ENCODE results near the gene PYM1. TPM values are rescaled to one million over a fixed set of nuclear protein-coding genes. Genes with fewer than 3 reads are reported as not detected.

Gene PYM1
- polyA plus RNA-seq, 1 experiment, result 37.1 TPM

- Histone ChIP-seq H3K36me3 (ENCODE audit: control insufficient read depth, insufficient read depth, low read length) (peaks cover 2% of the 10 kb centered on the region), H3K27me3 (ENCODE audit: control insufficient read depth, insufficient read depth, low read length) (no peaks in the 10 kb centered on the region), H3K4me3 (ENCODE audit: low read depth, low read length) (no peak overlapping the region)
- TF ChIP-seq, protein P1, sequence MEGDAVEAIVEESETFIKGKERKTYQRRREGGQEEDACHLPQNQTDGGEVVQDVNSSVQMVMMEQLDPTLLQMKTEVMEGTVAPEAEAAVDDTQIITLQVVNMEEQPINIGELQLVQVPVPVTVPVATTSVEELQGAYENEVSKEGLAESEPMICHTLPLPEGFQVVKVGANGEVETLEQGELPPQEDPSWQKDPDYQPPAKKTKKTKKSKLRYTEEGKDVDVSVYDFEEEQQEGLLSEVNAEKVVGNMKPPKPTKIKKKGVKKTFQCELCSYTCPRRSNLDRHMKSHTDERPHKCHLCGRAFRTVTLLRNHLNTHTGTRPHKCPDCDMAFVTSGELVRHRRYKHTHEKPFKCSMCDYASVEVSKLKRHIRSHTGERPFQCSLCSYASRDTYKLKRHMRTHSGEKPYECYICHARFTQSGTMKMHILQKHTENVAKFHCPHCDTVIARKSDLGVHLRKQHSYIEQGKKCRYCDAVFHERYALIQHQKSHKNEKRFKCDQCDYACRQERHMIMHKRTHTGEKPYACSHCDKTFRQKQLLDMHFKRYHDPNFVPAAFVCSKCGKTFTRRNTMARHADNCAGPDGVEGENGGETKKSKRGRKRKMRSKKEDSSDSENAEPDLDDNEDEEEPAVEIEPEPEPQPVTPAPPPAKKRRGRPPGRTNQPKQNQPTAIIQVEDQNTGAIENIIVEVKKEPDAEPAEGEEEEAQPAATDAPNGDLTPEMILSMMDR (IDR thresholded peaks at IDR 0.05; ENCODE audit: insufficient read depth, low read depth, low read length), result no peak
- POLR2A ChIA-PET, result no interaction called here
- no peak for DNase-seq (ENCODE audit: low read depth)
- CTCF ChIA-PET, result interaction anchor here (1.4 to 2.6 kb wide), 2 partner anchors 12 to 14 kb away, joined by 4 to 11 read pairs; partner anchors contain the start of gene PYM1
Measured at GRCh38 chr12:55912908-55913307, 14.8 kb downstream of the PYM1 start.

DNA sequence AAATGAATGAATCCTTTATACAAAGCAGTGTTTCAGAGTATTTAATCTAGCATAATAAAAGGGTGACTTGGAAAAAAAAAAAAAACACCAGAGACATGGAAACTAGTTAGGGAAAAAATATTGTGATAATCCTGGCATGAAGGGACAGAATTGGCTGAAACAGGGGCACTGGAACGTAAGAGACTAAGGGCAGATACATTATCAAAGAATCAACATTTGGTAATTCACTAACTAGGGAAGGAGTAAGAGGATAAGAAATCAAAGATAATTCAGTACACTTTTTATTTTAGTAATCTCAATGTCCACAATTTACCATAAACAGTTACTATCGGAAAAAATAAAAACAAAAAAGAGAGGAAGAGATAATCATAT, 18.2 kb downstream of the PYM1 start:
- Histone ChIP-seq H3K36me3 (ENCODE audit: control insufficient read depth, insufficient read depth, low read length) (peaks cover 2% of the 10 kb centered on the region), H3K27me3 (ENCODE audit: control insufficient read depth, insufficient read depth, low read length) (no peaks in the 10 kb centered on the region), H3K4me3 (ENCODE audit: low read depth, low read length) (no peak overlapping the region)
- TF ChIP-seq, protein P1 (IDR thresholded peaks at IDR 0.05; ENCODE audit: insufficient read depth, low read depth, low read length), result no peak
- no peak for DNase-seq (ENCODE audit: low read depth)
- CTCF ChIA-PET, result interaction anchor here (2.2 kb wide), 1 partner anchor 17 kb away, joined by 6 read pairs; no protein-coding TSS in a partner anchor
- POLR2A ChIA-PET, result no interaction called here

DNA sequence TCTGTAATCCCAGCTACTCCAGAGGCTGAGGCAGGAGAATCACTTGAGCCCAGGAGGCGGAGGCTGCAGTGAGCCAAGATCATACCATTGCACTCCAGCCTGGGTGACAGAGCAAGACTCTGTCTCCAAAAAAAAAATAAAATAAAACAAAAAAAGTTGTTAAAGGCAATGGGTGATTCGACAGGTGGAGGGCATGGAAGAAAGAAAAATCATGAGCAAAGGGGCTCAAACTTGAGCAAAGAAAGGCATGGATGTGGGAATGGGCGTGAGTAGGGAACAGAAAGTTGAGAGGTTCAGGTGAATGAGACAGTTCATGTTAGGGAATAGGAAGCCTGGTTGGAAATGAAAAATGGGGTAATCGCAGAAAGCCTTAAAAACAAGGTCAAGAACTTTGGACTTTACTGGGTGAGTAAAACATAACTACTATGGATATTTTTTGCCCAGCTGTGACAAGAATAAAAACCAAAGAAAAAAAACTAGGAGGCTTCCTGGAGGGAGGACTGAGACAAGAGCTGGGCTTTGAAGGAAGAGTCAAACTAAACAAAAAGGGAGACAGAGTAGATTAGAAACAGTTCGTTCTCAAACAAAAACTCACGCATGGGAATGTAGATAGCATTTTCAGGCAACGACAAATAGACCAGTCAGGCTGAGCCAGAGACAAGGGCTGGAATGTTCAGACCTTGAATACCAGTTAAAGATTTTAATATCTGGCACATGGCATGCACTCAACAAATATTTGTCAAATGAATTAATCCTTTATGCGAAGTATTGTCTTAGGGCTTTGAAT, 18.8 kb downstream of the PYM1 start:
- TF ChIP-seq, protein P1 (IDR thresholded peaks at IDR 0.05; ENCODE audit: insufficient read depth, low read depth, low read length), result no peak
- Histone ChIP-seq H3K27me3 (ENCODE audit: control insufficient read depth, insufficient read depth, low read length) (no peaks in the 10 kb centered on the region), H3K36me3 (ENCODE audit: control insufficient read depth, insufficient read depth, low read length) (peaks cover 2% of the 10 kb centered on the region), H3K4me3 (ENCODE audit: low read depth, low read length) (no peak overlapping the region)
- no peak for DNase-seq (ENCODE audit: low read depth)
- POLR2A ChIA-PET, result no interaction called here
- CTCF ChIA-PET, result interaction anchor here (2.2 kb wide), 1 partner anchor 17 kb away, joined by 6 read pairs; no protein-coding TSS in a partner anchor

GRCh38 chr12:55906056-55906455, 21.6 kb downstream of the PYM1 start:
- CTCF ChIA-PET, result no interaction called here
- TF ChIP-seq, protein P1 (IDR thresholded peaks at IDR 0.05; ENCODE audit: insufficient read depth, low read depth, low read length), result no peak
- no peak overlapping the region for H3K4me3 ChIP-seq (ENCODE audit: low read depth, low read length)
- H3K36me3 ChIP-seq (ENCODE audit: control insufficient read depth, insufficient read depth, low read length), result peaks cover 7% of the 10 kb centered on the region
- no peaks in the 10 kb centered on the region for H3K27me3 ChIP-seq (ENCODE audit: control insufficient read depth, insufficient read depth, low read length)
- DNase-seq (ENCODE audit: low read depth), result no peak
- POLR2A ChIA-PET, result no interaction called here

- TF ChIP-seq, protein P1 (IDR thresholded peaks at IDR 0.05; ENCODE audit: insufficient read depth, low read depth, low read length), result no peak
- Histone ChIP-seq H3K4me3 (ENCODE audit: low read depth, low read length) (no peak overlapping the region), H3K36me3 (ENCODE audit: control insufficient read depth, insufficient read depth, low read length) (peaks cover 8% of the 10 kb centered on the region), H3K27me3 (ENCODE audit: control insufficient read depth, insufficient read depth, low read length) (no peaks in the 10 kb centered on the region)
- CTCF ChIA-PET, result interaction anchor here (1.4 kb wide), 1 partner anchor 24 kb away, joined by 4 read pairs; no protein-coding TSS in a partner anchor
- DNase-seq (ENCODE audit: low read depth), result no peak
- POLR2A ChIA-PET, result no interaction called here
Measured at GRCh38 chr12:55901881-55902490, 25.7 kb downstream of the PYM1 start.
